ENCODE results near the gene ACVR1B.

ACVR1B gene

DNA sequence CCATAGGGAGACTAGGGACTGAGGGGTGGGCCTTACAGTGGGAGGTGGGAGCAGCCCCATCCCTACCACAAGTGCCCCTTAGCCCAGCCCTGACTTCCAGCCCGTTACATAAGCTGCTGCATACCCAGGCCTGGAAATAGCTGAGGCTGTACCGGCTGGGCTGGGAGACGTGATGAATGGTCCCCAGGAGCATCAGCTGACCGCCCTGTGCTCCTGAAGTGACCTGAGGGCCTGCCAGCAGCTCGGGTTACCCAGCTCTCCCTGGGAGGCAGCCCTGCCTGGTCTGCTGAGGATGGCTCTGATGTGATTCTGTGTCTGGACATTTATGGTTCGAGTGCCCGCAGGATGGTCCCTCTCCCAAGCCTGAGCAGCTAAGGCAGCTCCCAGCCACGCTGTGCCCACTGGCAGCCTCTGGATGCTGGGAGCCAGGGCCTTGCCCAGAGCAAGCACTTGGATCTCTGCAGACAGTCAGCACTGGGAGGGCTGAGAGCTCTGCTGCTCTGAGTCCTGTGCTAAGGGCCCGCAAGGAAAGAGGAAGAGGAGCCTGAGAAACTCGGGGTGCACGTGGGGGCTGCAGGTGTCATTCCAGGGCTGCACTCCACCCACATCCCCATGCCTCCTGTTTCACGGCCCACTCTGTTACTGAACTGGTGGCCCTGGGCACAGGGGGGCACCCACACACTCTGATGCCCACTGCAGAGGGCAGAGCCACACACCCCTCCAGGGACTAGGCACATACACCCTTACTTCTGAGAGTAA is 75.8 kb downstream of the ACVR1B start:
- H3K9ac ChIP-seq (ENCODE audit: low read length): no peak overlapping the region

GRCh38 chr12:52029685-52030084 is 78.2 kb downstream of the ACVR1B start:
- Histone ChIP-seq H3K9ac (ENCODE audit: low read length) (no peak overlapping the region), H3K79me2 (ENCODE audit: low read length) (no peaks in the 10 kb centered on the region), H3K4me2 (ENCODE audit: low read length) (no peak overlapping the region), H3K4me1 (ENCODE audit: low read length) (peaks cover 30% of the 10 kb centered on the region), H3K4me3 (ENCODE audit: low read length) (no peak overlapping the region), H3K36me3 (replicated peaks; ENCODE audit: low read depth, low read length) (no peaks in the 10 kb centered on the region), H3K27me3 (ENCODE audit: low read depth, low read length) (peaks cover 13% of the 10 kb centered on the region), H2AFZ (ENCODE audit: low read depth, low read length) (no peak overlapping the region), H4K20me1 (ENCODE audit: insufficient read depth, low read length) (no peaks in the 10 kb centered on the region), H3K27ac (ENCODE audit: low read length) (no peak overlapping the region), H3K9me3 (ENCODE audit: insufficient read depth, low read length) (no peaks in the 10 kb centered on the region)
- TF ChIP-seq, protein P1, sequence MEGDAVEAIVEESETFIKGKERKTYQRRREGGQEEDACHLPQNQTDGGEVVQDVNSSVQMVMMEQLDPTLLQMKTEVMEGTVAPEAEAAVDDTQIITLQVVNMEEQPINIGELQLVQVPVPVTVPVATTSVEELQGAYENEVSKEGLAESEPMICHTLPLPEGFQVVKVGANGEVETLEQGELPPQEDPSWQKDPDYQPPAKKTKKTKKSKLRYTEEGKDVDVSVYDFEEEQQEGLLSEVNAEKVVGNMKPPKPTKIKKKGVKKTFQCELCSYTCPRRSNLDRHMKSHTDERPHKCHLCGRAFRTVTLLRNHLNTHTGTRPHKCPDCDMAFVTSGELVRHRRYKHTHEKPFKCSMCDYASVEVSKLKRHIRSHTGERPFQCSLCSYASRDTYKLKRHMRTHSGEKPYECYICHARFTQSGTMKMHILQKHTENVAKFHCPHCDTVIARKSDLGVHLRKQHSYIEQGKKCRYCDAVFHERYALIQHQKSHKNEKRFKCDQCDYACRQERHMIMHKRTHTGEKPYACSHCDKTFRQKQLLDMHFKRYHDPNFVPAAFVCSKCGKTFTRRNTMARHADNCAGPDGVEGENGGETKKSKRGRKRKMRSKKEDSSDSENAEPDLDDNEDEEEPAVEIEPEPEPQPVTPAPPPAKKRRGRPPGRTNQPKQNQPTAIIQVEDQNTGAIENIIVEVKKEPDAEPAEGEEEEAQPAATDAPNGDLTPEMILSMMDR (IDR thresholded peaks at IDR 0.05; ENCODE audit: low read depth, low read length): no peak
- no peak for TF ChIP-seq EZH2phosphoT487 (IDR thresholded peaks at IDR 0.05; ENCODE audit: low read depth)

More for the DNA sequence above, 75.8 kb downstream of the ACVR1B start:
- no peak overlapping the region for H3K4me3 ChIP-seq (ENCODE audit: low read length)
- no peaks in the 10 kb centered on the region for H3K79me2 ChIP-seq (ENCODE audit: low read length)
- peaks cover 23% of the 10 kb centered on the region for H3K4me1 ChIP-seq (ENCODE audit: low read length)
- no peak overlapping the region for H3K27ac ChIP-seq (ENCODE audit: low read length)
- no peaks in the 10 kb centered on the region for H3K36me3 ChIP-seq (replicated peaks; ENCODE audit: low read depth, low read length)
- no peak for TF ChIP-seq EZH2phosphoT487 (IDR thresholded peaks at IDR 0.05; ENCODE audit: low read depth)
- TF ChIP-seq, protein P1 (IDR thresholded peaks at IDR 0.05; ENCODE audit: low read depth, low read length): no peak
- H3K4me2 ChIP-seq (ENCODE audit: low read length): no peak overlapping the region
- H4K20me1 ChIP-seq (ENCODE audit: insufficient read depth, low read length): no peaks in the 10 kb centered on the region
- no peaks in the 10 kb centered on the region for H3K9me3 ChIP-seq (ENCODE audit: insufficient read depth, low read length)
- peaks cover 18% of the 10 kb centered on the region for H3K27me3 ChIP-seq (ENCODE audit: low read depth, low read length)
- no peak overlapping the region for H2AFZ ChIP-seq (ENCODE audit: low read depth, low read length)

GRCh38 chr12:52032446-52032803 is 80.9 kb downstream of the ACVR1B start:
- Histone ChIP-seq H3K4me3 (ENCODE audit: low read length) (peak overlapping the region; percentile 83), H3K27me3 (ENCODE audit: low read depth, low read length) (peaks cover 34% of the 10 kb centered on the region), H3K9ac (ENCODE audit: low read length) (no peak overlapping the region), H3K4me1 (ENCODE audit: low read length) (peaks cover 27% of the 10 kb centered on the region), H3K27ac (ENCODE audit: low read length) (no peak overlapping the region), H4K20me1 (ENCODE audit: insufficient read depth, low read length) (no peaks in the 10 kb centered on the region), H3K79me2 (ENCODE audit: low read length) (no peaks in the 10 kb centered on the region), H3K9me3 (ENCODE audit: insufficient read depth, low read length) (no peaks in the 10 kb centered on the region), H3K4me2 (ENCODE audit: low read length) (peak overlapping the region; percentile 98), H2AFZ (ENCODE audit: low read depth, low read length) (peak overlapping the region; percentile 62), H3K36me3 (replicated peaks; ENCODE audit: low read depth, low read length) (no peaks in the 10 kb centered on the region)
- TF ChIP-seq, protein P1 (IDR thresholded peaks at IDR 0.05; ENCODE audit: low read depth, low read length): no peak
- TF ChIP-seq EZH2phosphoT487 (IDR thresholded peaks at IDR 0.05; ENCODE audit: low read depth): no peak

DNA sequence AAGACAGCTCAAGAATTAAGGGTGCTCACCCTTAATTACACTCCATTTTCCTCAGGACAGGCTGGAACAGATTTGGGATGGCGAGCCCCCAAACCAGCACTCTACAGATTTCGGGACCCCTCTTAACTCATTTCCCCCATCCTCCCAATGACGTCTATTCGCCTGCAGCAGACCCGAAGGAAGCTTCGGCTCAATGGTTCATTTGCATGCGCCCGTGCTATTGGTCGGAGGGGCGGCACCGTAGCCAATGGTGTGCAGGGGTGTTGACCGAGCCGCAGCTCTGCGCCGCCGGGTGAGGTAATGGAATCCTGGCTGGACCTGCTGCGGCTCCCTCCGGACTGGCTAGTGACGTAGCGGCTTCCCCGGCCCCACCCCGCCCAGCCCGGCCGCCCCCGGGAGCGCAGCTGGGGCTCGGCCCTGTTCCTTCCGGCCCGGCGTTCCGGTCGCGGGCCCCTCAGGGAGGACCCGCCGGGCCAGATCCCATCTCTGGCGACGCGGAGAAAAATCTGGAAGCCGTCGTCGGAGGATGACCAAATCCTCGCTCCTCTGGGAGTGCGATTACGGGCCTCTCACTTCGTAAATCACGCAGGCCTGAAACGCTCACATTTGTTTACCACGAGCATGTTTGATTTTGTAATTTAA is 81.4 kb downstream of the ACVR1B start:
- no peaks in the 10 kb centered on the region for H3K36me3 ChIP-seq (replicated peaks; ENCODE audit: low read depth, low read length)
- H2AFZ ChIP-seq (ENCODE audit: low read depth, low read length): peak overlapping the region; percentile 64
- H3K4me2 ChIP-seq (ENCODE audit: low read length): peak overlapping the region; percentile 98
- TF ChIP-seq, protein P1 (IDR thresholded peaks at IDR 0.05; ENCODE audit: low read depth, low read length): no peak
- no peak for TF ChIP-seq EZH2phosphoT487 (IDR thresholded peaks at IDR 0.05; ENCODE audit: low read depth)
- no peaks in the 10 kb centered on the region for H3K79me2 ChIP-seq (ENCODE audit: low read length)
- peak overlapping the region; percentile 83 for H3K4me3 ChIP-seq (ENCODE audit: low read length)
- H4K20me1 ChIP-seq (ENCODE audit: insufficient read depth, low read length): no peaks in the 10 kb centered on the region
- H3K4me1 ChIP-seq (ENCODE audit: low read length): peaks cover 24% of the 10 kb centered on the region
- H3K9ac ChIP-seq (ENCODE audit: low read length): peak overlapping the region; percentile 66
- no peaks in the 10 kb centered on the region for H3K9me3 ChIP-seq (ENCODE audit: insufficient read depth, low read length)
- H3K27me3 ChIP-seq (ENCODE audit: low read depth, low read length): peaks cover 36% of the 10 kb centered on the region
- H3K27ac ChIP-seq (ENCODE audit: low read length): no peak overlapping the region

Measured in OCI-LY3 (cell line).